Keratinocyte (primary cell): ENCODE measurements around the gene SEMA4D. TPM values are rescaled to one million over a fixed set of nuclear protein-coding genes. Genes with fewer than 3 reads are reported as not detected.

Experiments used
- DNase-seq: peaks from one replicate; pipeline ENCODE4 v3.0.0-alpha.2; 2011; ENCODE audit warnings: low read depth, missing footprints, low spot score
- FAIRE-seq: peaks from 2 replicates; lab custom pipeline; 2011; peaks lifted over from hg19 to GRCh38; lab: Jason Lieb, UNC
- H2AFZ ChIP-seq: 2 replicates; pipeline ENCODE4 v1.6.0; 2012; ENCODE audit warnings: low read length, control low read depth, inconsistent platforms; ENCODE audit not compliant: control insufficient read depth
- H3K27ac ChIP-seq: 2 replicates; pipeline ENCODE4 v1.5.1; 2011; ENCODE audit warnings: low read length; ENCODE audit not compliant: control insufficient read depth, insufficient read depth
- H3K27me3 ChIP-seq: 3 replicates; pipeline ENCODE4 v1.6.0; 2011; ENCODE audit warnings: low read length; ENCODE audit not compliant: control insufficient read depth, insufficient read depth; ENCODE audit errors: extremely low read depth
- H3K36me3 ChIP-seq, 2 experiments: 2 replicates in 1 of 2; 3 replicates in 1 of 2; pipeline ENCODE4 v1.5.1; 2011; ENCODE audit warnings: low read length in 2 of 2, mild to moderate bottlenecking in 1 of 2; ENCODE audit not compliant: control insufficient read depth in 2 of 2, insufficient read depth in 2 of 2; ENCODE audit errors: extremely low read depth in 1 of 2
- H3K4me1 ChIP-seq: 3 replicates; pipeline ENCODE4 v1.5.1; 2011; ENCODE audit warnings: low read length; ENCODE audit not compliant: control insufficient read depth, insufficient read depth; ENCODE audit errors: extremely low read depth
- H3K4me2 ChIP-seq: 3 replicates; pipeline ENCODE4 v1.6.0; 2011; ENCODE audit warnings: low read depth, low read length; ENCODE audit not compliant: control insufficient read depth, insufficient read depth; ENCODE audit errors: extremely low read depth
- H3K4me3 ChIP-seq, 3 experiments: fragments of 200-600 bp in 1 of 3; sonication (generic) in 1 of 3; 2 replicates in 2 of 3; 3 replicates in 1 of 3; pipeline ENCODE4 v1.5.1; 2011 to 2016; ENCODE audit warnings: low read length in 3 of 3, mild to moderate bottlenecking in 3 of 3, control low read depth in 2 of 3, inconsistent platforms in 1 of 3, low read depth in 1 of 3, mixed read lengths in 1 of 3, mixed run types in 1 of 3, moderate library complexity in 1 of 3; ENCODE audit not compliant: control insufficient read depth in 2 of 3, insufficient read depth in 2 of 3; ENCODE audit errors: extremely low read depth in 1 of 3
- H3K79me2 ChIP-seq: 2 replicates; pipeline ENCODE4 v1.6.0; 2012; ENCODE audit warnings: low read length; ENCODE audit not compliant: control insufficient read depth, insufficient read depth
- H3K9ac ChIP-seq: 3 replicates; pipeline ENCODE4 v1.6.0; 2011; ENCODE audit warnings: low read length; ENCODE audit not compliant: control insufficient read depth, insufficient read depth; ENCODE audit errors: extremely low read depth
- H3K9me1 ChIP-seq: 3 replicates; pipeline ENCODE4 v1.6.0; 2011; ENCODE audit warnings: low read length; ENCODE audit not compliant: control insufficient read depth, insufficient read depth; ENCODE audit errors: extremely low read depth
- H3K9me3 ChIP-seq: 2 replicates; pipeline ENCODE4 v1.5.1; 2012; ENCODE audit warnings: low read depth, low read length; ENCODE audit not compliant: control insufficient read depth
- H4K20me1 ChIP-seq: 3 replicates; pipeline ENCODE4 v1.6.0; 2011; ENCODE audit warnings: low read length; ENCODE audit not compliant: control insufficient read depth, insufficient read depth; ENCODE audit errors: extremely low read depth
- CTCF ChIP-seq, 3 experiments: IDR thresholded peaks in 1 of 3; conservative IDR thresholded peaks in 1 of 3; optimal IDR thresholded peaks in 1 of 3; 2 replicates in 2 of 3; 3 replicates in 1 of 3; pipeline versions ENCODE3 to v1.5.1; 2011; ENCODE audit warnings: low read length in 3 of 3, mild to moderate bottlenecking in 3 of 3, moderate library complexity in 2 of 3, control low read depth in 1 of 3, inconsistent platforms in 1 of 3; ENCODE audit not compliant: insufficient read depth in 2 of 3; ENCODE audit errors: extremely low read depth in 1 of 3
- EZH2 ChIP-seq: IDR thresholded peaks from one replicate; pipeline ENCODE4 v1.6.1; 2012; ENCODE audit warnings: inconsistent platforms, mild to moderate bottlenecking, low read length, moderate library complexity
- dilution Hi-C: fragments of 300-500 bp; cut with MboI; formaldehyde crosslinking; loops from one replicate; pipeline ENCODE4 v1.7.0; 2020; ENCODE audit warnings: low sequenced_read_pairs; ENCODE audit not compliant: extremely low pct_ligation_motif_present
- polyA plus RNA-seq, 5 experiments: library from polyadenylated mRNA; depleted of rRNA in 3 of 5; stranded (reverse) in 3 of 5; stranded (forward) in 1 of 5; unstranded in 1 of 5; fragments of >200 nt; gene quantifications; 1 replicate in 1 of 5; 2 replicates in 3 of 5; 3 replicates in 1 of 5; pipeline versions ENCODE4 v1.2.1 to v1.2.3, GENCODE V29; 2011 to 2012; ENCODE audit warnings: missing spikeins in 2 of 5, low read depth in 1 of 5, low replicate concordance in 1 of 5

SEMA4D gene
- polyA plus RNA-seq, 1 donor (not counting 4 experiments of a cell fraction or from before 2014, with no cell fraction given), result 0.43 TPM

- no peak overlapping the region for H2AFZ ChIP-seq
- H3K36me3 ChIP-seq, result no peaks in the 10 kb centered on the region
- no peaks in the 10 kb centered on the region for H3K9me1 ChIP-seq
- no peaks in the 10 kb centered on the region for H3K4me1 ChIP-seq
- H3K79me2 ChIP-seq, result no peaks in the 10 kb centered on the region
- TF ChIP-seq EZH2 (no peak), CTCF (optimal IDR thresholded peaks at IDR 0.05 in 1 of 3, IDR thresholded peaks at IDR 0.05 in 1 of 3, conservative IDR thresholded peaks at IDR 0.05 in 1 of 3; ENCODE audit: extremely low read depth in 1 of 3, insufficient read depth in 2 of 3, low read length in 3 of 3) (no peak)
- no peaks in the 10 kb centered on the region for H3K27me3 ChIP-seq
- no peaks in the 10 kb centered on the region for H3K9me3 ChIP-seq
- no peaks in the 10 kb centered on the region for H4K20me1 ChIP-seq
- dilution Hi-C loops, result no loop called here
- DNase-seq, result no peak
- no peak overlapping the region for H3K4me3 ChIP-seq
- H3K9ac ChIP-seq, result no peak overlapping the region
- FAIRE-seq, result no peak
- no peak overlapping the region for H3K4me2 ChIP-seq
- H3K27ac ChIP-seq, result no peak overlapping the region
Measured at GRCh38 chr9:89452561-89452960, 45.4 kb downstream of the SEMA4D start.

GRCh38 chr9:89450213-89450612 lies 47.7 kb downstream of the SEMA4D start:
- H3K4me3 ChIP-seq, result no peak overlapping the region
- no peak overlapping the region for H2AFZ ChIP-seq
- H3K9me1 ChIP-seq, result no peaks in the 10 kb centered on the region
- no peaks in the 10 kb centered on the region for H3K4me1 ChIP-seq
- no peak overlapping the region for H3K9ac ChIP-seq
- H3K4me2 ChIP-seq, result no peak overlapping the region
- dilution Hi-C loops, result no loop called here
- H3K79me2 ChIP-seq, result no peaks in the 10 kb centered on the region
- H3K36me3 ChIP-seq, result no peaks in the 10 kb centered on the region
- DNase-seq, result no peak
- TF ChIP-seq EZH2, result no peak
- no peak for TF ChIP-seq CTCF (optimal IDR thresholded peaks at IDR 0.05 in 1 of 3, IDR thresholded peaks at IDR 0.05 in 1 of 3, conservative IDR thresholded peaks at IDR 0.05 in 1 of 3; ENCODE audit: extremely low read depth in 1 of 3, insufficient read depth in 2 of 3, low read length in 3 of 3)
- no peak overlapping the region for H3K27ac ChIP-seq
- FAIRE-seq, result no peak
- H3K9me3 ChIP-seq, result no peaks in the 10 kb centered on the region
- H4K20me1 ChIP-seq, result no peaks in the 10 kb centered on the region
- H3K27me3 ChIP-seq, result no peaks in the 10 kb centered on the region
